MM.1S (cell line): ENCODE measurements around the gene EGR4.

Experiments
- DNase-seq: peaks from one replicate; pipeline ENCODE4 v3.0.0-alpha.2; 2015
- H2AFZ ChIP-seq: fragments of 300-600 bp; sonication (generic); 2 replicates; pipeline ENCODE4 v1.6.0; 2016; ENCODE audit warnings: antibody characterized with exemption, low read length
- H3F3A ChIP-seq: fragments of 300-600 bp; sonication (generic); 2 replicates; pipeline ENCODE4 v1.6.1; 2016; ENCODE audit warnings: mild to moderate bottlenecking, antibody characterized with exemption, low read length, moderate library complexity, mixed read lengths; ENCODE audit not compliant: insufficient read depth
- H3K27ac ChIP-seq: fragments of 300-600 bp; sonication (generic); 2 replicates; pipeline ENCODE4 v1.5.1; 2016; ENCODE audit warnings: mild to moderate bottlenecking, low read length
- H3K27me3 ChIP-seq: fragments of 300-600 bp; sonication (generic); replicated peaks from 2 replicates; pipeline ENCODE4 v1.6.0; 2016; ENCODE audit warnings: low read length; ENCODE audit not compliant: insufficient read depth
- H3K36me3 ChIP-seq: fragments of 300-600 bp; sonication (generic); replicated peaks from 2 replicates; pipeline ENCODE4 v1.6.1; 2016; ENCODE audit warnings: mild to moderate bottlenecking, low read length, mixed read lengths; ENCODE audit not compliant: insufficient read depth
- H3K4me1 ChIP-seq: fragments of 300-600 bp; sonication (generic); 2 replicates; pipeline ENCODE4 v1.6.1; 2016; ENCODE audit warnings: low read length, mixed read lengths
- H3K4me2 ChIP-seq: fragments of 300-600 bp; sonication (generic); 2 replicates; pipeline ENCODE4 v1.6.0; 2016; ENCODE audit warnings: low read depth, low read length
- H3K4me3 ChIP-seq: fragments of 300-600 bp; sonication (generic); 2 replicates; pipeline ENCODE4 v1.5.1; 2016; ENCODE audit warnings: low read length, mixed read lengths
- H3K79me2 ChIP-seq: fragments of 300-600 bp; sonication (generic); 2 replicates; pipeline ENCODE4 v1.6.1; 2016; ENCODE audit warnings: mixed run types, low read length, mixed read lengths
- H3K9ac ChIP-seq: fragments of 300-600 bp; sonication (generic); 2 replicates; pipeline ENCODE4 v1.6.1; 2016; ENCODE audit warnings: low read length, mixed read lengths
- H3K9me2 ChIP-seq: fragments of 300-600 bp; sonication (generic); replicated peaks from 2 replicates; pipeline ENCODE4 v1.6.1; 2016; ENCODE audit warnings: mild to moderate bottlenecking, low read length, mixed read lengths; ENCODE audit not compliant: insufficient read depth
- H3K9me3 ChIP-seq: fragments of 300-600 bp; sonication (generic); replicated peaks from 2 replicates; pipeline ENCODE4 v1.6.1; 2016; ENCODE audit warnings: mild to moderate bottlenecking, low read length, mixed read lengths; ENCODE audit not compliant: insufficient read depth
- H4K20me1 ChIP-seq: fragments of 300-600 bp; sonication (generic); 2 replicates; pipeline ENCODE4 v1.6.1; 2016; ENCODE audit warnings: mild to moderate bottlenecking, low read length, moderate library complexity, mixed read lengths; ENCODE audit not compliant: insufficient read depth
- EZH2 ChIP-seq: fragments of 300-600 bp; sonication (generic); optimal IDR thresholded peaks from 2 replicates; pipeline ENCODE3; 2017; ENCODE audit warnings: low read depth, mild to moderate bottlenecking, antibody characterized with exemption, low read length, mixed read lengths
- EZH2phosphoT487 ChIP-seq: fragments of 300-600 bp; sonication (generic); IDR thresholded peaks from 2 replicates; pipeline ENCODE4 v1.6.1; 2018; ENCODE audit warnings: antibody characterized with exemption, low read length
- TF ChIP-seq, protein P1 (sequence below): fragments of 300-600 bp; sonication (generic); IDR thresholded peaks from 2 replicates; pipeline ENCODE4 v1.5.1; 2016; ENCODE audit warnings: antibody characterized with exemption, low read length, mixed read lengths

Gene EGR4

DNA sequence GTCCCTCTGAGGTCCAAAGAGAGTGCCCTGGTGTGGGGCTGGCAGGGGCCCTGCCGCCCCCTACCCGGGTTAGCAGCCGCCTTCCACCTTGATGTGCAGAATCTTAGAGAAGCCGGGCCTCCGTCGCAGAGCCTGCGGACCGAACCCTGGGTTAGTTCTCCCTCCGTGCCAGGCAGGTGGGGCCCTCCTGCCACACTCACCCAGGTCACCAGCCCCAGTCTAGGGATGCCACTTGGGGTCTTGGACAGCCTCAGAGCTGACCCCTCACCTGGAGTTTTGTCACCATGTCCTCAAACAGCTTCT lies 34.5 kb downstream of the EGR4 start:
- Histone ChIP-seq H3K4me1 (no peaks in the 10 kb centered on the region), H3K9me3 (no peaks in the 10 kb centered on the region), H2AFZ (no peak overlapping the region), H3K4me3 (no peak overlapping the region), H3K27ac (no peak overlapping the region), H3F3A (no peaks in the 10 kb centered on the region; the same call in 1 of the 2 replicates), H3K4me2 (no peak overlapping the region), H3K79me2 (no peaks in the 10 kb centered on the region), H3K27me3 (no peaks in the 10 kb centered on the region), H3K36me3 (no peaks in the 10 kb centered on the region), H3K9ac (no peak overlapping the region), H3K9me2 (no peaks in the 10 kb centered on the region), H4K20me1 (no peaks in the 10 kb centered on the region)
- no peak for DNase-seq
- TF ChIP-seq EZH2phosphoT487 (no peak), EZH2 (no peak)
- TF ChIP-seq, protein P1, sequence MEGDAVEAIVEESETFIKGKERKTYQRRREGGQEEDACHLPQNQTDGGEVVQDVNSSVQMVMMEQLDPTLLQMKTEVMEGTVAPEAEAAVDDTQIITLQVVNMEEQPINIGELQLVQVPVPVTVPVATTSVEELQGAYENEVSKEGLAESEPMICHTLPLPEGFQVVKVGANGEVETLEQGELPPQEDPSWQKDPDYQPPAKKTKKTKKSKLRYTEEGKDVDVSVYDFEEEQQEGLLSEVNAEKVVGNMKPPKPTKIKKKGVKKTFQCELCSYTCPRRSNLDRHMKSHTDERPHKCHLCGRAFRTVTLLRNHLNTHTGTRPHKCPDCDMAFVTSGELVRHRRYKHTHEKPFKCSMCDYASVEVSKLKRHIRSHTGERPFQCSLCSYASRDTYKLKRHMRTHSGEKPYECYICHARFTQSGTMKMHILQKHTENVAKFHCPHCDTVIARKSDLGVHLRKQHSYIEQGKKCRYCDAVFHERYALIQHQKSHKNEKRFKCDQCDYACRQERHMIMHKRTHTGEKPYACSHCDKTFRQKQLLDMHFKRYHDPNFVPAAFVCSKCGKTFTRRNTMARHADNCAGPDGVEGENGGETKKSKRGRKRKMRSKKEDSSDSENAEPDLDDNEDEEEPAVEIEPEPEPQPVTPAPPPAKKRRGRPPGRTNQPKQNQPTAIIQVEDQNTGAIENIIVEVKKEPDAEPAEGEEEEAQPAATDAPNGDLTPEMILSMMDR: no peak

DNA sequence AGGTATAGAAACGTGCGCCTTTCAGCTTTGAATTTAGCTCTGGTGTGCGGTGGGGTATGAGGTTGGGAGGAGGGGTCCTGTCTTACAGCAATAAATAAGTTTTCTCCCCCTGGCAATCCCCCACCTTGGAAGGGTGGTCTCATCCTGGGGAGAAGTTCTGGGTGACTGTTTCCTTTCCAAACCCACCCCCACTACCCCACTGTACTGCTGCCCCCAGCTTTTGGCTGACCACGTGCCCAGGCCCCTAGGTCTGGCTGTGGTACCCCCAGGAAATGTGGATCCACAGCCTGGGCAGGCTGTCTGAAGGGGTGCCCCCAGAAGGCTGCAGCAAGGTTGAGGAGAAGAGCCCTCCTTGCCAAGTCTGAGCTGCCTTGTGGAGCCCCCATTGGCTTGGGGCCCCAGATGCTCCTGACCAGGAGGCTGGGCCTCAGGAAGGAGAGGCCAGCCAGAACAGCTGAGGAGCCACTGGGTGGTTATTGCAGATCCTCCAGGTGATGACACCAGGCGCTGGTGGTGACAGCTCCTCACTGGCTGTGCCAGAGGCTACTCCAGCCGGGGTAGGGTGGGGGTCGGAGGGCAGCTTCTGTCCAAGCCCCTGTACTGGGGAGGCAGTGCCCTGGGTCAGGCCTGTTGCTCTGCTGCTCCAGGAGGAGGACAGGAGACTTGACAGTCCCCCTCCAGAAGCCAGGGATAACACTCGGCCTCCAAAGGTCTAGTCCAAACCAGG lies 35.0 kb downstream of the EGR4 start:
- TF ChIP-seq, protein P1: no peak
- no peak for TF ChIP-seq EZH2phosphoT487
- no peak for TF ChIP-seq EZH2
- Histone ChIP-seq H3K9me2 (no peaks in the 10 kb centered on the region), H3K27me3 (no peaks in the 10 kb centered on the region), H3K9ac (no peak overlapping the region), H3K27ac (no peak overlapping the region), H3K4me3 (no peak overlapping the region), H3K9me3 (no peaks in the 10 kb centered on the region), H3K36me3 (no peaks in the 10 kb centered on the region), H3K4me1 (no peaks in the 10 kb centered on the region), H2AFZ (no peak overlapping the region), H3F3A (no peaks in the 10 kb centered on the region; the same call in 1 of the 2 replicates), H4K20me1 (no peaks in the 10 kb centered on the region), H3K79me2 (no peaks in the 10 kb centered on the region), H3K4me2 (no peak overlapping the region)
- DNase-seq: no peak

DNA sequence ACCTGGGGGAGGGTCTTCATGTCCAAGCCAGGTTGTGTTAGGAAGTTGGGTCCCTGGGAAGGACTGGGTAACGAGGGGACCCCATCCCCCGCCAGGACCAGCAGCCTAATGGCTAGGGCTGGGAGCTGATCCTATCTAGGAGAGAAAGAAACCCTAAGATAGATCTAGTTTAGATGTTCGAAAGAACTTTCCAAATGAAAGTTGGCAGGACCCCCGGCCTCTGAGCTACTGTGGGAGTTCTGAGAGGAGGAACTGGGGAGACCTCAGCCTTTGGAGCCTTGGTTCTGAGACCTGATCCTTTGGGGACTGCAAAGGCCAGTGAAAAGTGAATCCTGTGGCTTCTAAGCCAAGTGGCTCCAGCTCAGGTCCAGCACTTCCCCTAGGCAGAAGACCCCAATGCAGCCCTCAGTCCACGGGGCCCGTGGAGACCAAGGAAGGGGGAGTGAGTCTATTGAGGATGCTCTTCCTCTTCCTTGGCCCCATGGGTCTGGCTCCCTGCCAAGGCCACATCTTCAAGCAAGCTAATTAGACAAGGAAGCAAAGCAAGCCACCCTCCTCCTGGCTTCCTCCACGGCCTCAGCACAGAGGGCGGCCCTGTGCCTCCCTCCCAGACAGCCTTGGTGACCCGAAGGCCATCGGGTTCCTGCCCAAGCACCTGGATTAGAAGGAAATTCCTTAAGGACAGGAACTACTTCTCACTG lies 35.8 kb downstream of the EGR4 start:
- Histone ChIP-seq H3K4me3 (no peak overlapping the region), H4K20me1 (no peaks in the 10 kb centered on the region), H3K4me2 (no peak overlapping the region), H3K9ac (no peak overlapping the region), H3F3A (no peaks in the 10 kb centered on the region; the same call in 1 of the 2 replicates), H3K27ac (no peak overlapping the region), H2AFZ (no peak overlapping the region), H3K9me2 (no peaks in the 10 kb centered on the region), H3K79me2 (no peaks in the 10 kb centered on the region), H3K36me3 (no peaks in the 10 kb centered on the region), H3K4me1 (no peaks in the 10 kb centered on the region), H3K9me3 (no peaks in the 10 kb centered on the region), H3K27me3 (no peaks in the 10 kb centered on the region)
- TF ChIP-seq EZH2 (no peak), EZH2phosphoT487 (no peak)
- TF ChIP-seq, protein P1: no peak
- DNase-seq: no peak
